ENCODE measurements around the gene PRKCQ.

Gene PRKCQ

GRCh38 chr10:6579904-6580278 is at the start of gene PRKCQ:
Gene PRKCQ, minus strand, starts transcription at chr10:6580276. Its CDS starts 65,141 bp downstream, at chr10:6515135.
- DNase-seq = no peak

GRCh38 chr10:6625428-6625827 is 45.4 kb upstream of the PRKCQ start:
- DNase-seq = no peak

- DNase-seq = no peak
Measured at GRCh38 chr10:6624392-6624791, 44.3 kb upstream of the PRKCQ start.

- no peak for DNase-seq
Measured at GRCh38 chr10:6622921-6623320, 42.8 kb upstream of the PRKCQ start.

- DNase-seq = no peak
Measured at GRCh38 chr10:6621536-6621935, 41.5 kb upstream of the PRKCQ start.

- no peak for DNase-seq
Measured at GRCh38 chr10:6619660-6620059, 39.6 kb upstream of the PRKCQ start.

- DNase-seq = no peak
Measured at GRCh38 chr10:6618340-6618739, 38.3 kb upstream of the PRKCQ start.

- DNase-seq = no peak
Measured at GRCh38 chr10:6617309-6618076, 37.4 kb upstream of the PRKCQ start.

- no peak for DNase-seq
Measured at GRCh38 chr10:6615971-6616370, 35.9 kb upstream of the PRKCQ start.

GRCh38 chr10:6612371-6612770 is 32.3 kb upstream of the PRKCQ start:
- peak in 1 of 2 donors; percentile 61 for DNase-seq

GRCh38 chr10:6610647-6611046 is 30.6 kb upstream of the PRKCQ start:
- DNase-seq = no peak

- DNase-seq = no peak
Measured at GRCh38 chr10:6609625-6610024, 29.5 kb upstream of the PRKCQ start.

GRCh38 chr10:6607778-6608177 is 27.7 kb upstream of the PRKCQ start:
- no peak for DNase-seq

- peak; percentile 46 to 76 for DNase-seq
Measured at GRCh38 chr10:6607182-6607581, 27.1 kb upstream of the PRKCQ start.

- DNase-seq = no peak
Measured at GRCh38 chr10:6603142-6604125, 23.4 kb upstream of the PRKCQ start.

GRCh38 chr10:6602700-6603084 is 22.6 kb upstream of the PRKCQ start:
- DNase-seq = no peak

GRCh38 chr10:6602026-6602699 is 22.1 kb upstream of the PRKCQ start:
- no peak for DNase-seq

- DNase-seq = peak; percentile 59 to 69
Measured at GRCh38 chr10:6601246-6601805, 21.2 kb upstream of the PRKCQ start.

- DNase-seq = no peak
Measured at GRCh38 chr10:6600224-6600987, 20.3 kb upstream of the PRKCQ start.

GRCh38 chr10:6598679-6599078 is 18.6 kb upstream of the PRKCQ start:
- DNase-seq = no peak

- no peak for DNase-seq
Measured at GRCh38 chr10:6597478-6597877, 17.4 kb upstream of the PRKCQ start.

GRCh38 chr10:6595499-6595898 is 15.4 kb upstream of the PRKCQ start:
- no peak for DNase-seq
